Measurements from ENCODE around the gene CCT3. TPM values are rescaled to one million over a fixed set of nuclear protein-coding genes. Genes with fewer than 3 reads are reported as not detected.

CCT3 gene
- total and polyA plus RNA-seq, 10 of the 15 experiments (the other 5 are each of a cell fraction or from before 2014, with no cell fraction given): 319 to 585 (median 427) TPM

DNA sequence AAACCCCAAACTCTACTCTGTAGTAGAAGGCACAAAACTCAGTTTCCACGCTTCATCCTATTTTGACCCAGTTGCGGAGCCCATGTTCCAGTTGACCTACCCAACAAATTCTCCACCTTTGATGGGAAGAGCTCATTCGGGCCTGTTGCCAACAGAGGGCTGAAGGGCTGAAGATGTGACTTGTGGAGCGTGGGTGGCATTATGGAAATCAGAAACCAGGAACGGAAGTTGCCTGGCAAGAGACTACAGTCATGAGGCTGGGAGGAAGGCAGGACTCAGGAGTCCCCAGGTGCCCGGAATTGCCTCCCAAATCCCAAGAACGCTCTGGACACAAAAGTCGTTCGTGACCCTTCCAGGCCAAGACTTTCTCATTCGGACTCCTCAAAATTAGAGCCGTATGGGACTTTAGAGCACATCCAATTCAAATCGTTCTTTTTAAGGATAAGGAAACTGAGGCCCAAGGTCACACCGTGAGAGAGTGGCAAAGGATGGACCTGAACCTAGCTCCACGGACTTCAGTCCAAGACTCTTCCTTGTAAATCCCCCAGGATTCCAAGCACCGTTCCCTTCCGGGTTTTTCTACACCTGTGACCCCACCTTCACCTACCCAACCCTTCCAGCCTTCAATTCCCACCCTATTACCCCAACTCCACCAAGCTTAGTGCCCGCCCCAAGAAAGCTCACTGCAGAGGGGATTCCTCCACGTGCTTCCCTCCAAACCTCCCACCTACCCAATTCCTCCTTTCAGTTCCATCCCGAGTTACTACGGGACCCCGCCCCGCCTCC is 56.2 kb downstream of the CCT3 start (continued):
- peak; percentile 62 for TF ChIP-seq IKZF1 (conservative IDR thresholded peaks at IDR 0.05)
- TF ChIP-seq NR2C2 (IDR thresholded peaks at IDR 0.05; ENCODE audit: borderline replicate concordance, control insufficient read depth, insufficient read length, low read depth): no peak
- TF ChIP-seq, protein P1, sequence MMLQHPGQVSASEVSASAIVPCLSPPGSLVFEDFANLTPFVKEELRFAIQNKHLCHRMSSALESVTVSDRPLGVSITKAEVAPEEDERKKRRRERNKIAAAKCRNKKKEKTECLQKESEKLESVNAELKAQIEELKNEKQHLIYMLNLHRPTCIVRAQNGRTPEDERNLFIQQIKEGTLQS (IDR thresholded peaks at IDR 0.05; ENCODE audit: borderline replicate concordance, extremely low read depth, low read depth, low read length): no peak
- TF ChIP-seq NFXL1 (IDR thresholded peaks at IDR 0.05; ENCODE audit: borderline replicate concordance): no peak
- TF ChIP-seq JUND (IDR thresholded peaks at IDR 0.05; ENCODE audit: low read depth, low read length): no peak
- TF ChIP-seq CBX3 (IDR thresholded peaks at IDR 0.05; ENCODE audit: borderline replicate concordance, low read depth): no peak
- no peak for TF ChIP-seq CBX5 (IDR thresholded peaks at IDR 0.05; ENCODE audit: low read depth)
- no peak; the same call in 2 of the 3 replicates for TF ChIP-seq POU2F2 (IDR thresholded peaks at IDR 0.05; ENCODE audit: borderline replicate concordance, low read depth, low read length)
- TF ChIP-seq, protein P2, sequence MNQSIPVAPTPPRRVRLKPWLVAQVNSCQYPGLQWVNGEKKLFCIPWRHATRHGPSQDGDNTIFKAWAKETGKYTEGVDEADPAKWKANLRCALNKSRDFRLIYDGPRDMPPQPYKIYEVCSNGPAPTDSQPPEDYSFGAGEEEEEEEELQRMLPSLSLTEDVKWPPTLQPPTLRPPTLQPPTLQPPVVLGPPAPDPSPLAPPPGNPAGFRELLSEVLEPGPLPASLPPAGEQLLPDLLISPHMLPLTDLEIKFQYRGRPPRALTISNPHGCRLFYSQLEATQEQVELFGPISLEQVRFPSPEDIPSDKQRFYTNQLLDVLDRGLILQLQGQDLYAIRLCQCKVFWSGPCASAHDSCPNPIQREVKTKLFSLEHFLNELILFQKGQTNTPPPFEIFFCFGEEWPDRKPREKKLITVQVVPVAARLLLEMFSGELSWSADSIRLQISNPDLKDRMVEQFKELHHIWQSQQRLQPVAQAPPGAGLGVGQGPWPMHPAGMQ (IDR thresholded peaks at IDR 0.05; ENCODE audit: borderline replicate concordance): no peak
- TF ChIP-seq, protein P3, sequence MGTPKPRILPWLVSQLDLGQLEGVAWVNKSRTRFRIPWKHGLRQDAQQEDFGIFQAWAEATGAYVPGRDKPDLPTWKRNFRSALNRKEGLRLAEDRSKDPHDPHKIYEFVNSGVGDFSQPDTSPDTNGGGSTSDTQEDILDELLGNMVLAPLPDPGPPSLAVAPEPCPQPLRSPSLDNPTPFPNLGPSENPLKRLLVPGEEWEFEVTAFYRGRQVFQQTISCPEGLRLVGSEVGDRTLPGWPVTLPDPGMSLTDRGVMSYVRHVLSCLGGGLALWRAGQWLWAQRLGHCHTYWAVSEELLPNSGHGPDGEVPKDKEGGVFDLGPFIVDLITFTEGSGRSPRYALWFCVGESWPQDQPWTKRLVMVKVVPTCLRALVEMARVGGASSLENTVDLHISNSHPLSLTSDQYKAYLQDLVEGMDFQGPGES (IDR thresholded peaks at IDR 0.05): no peak
- no peak for TF ChIP-seq YY1 (IDR thresholded peaks at IDR 0.05; ENCODE audit: low read depth, low read length)
- TF ChIP-seq RFX5 (IDR thresholded peaks at IDR 0.05; ENCODE audit: low read depth, low read length): no peak
- TF ChIP-seq ZNF217 (IDR thresholded peaks at IDR 0.05): no peak
- TF ChIP-seq, protein P4, sequence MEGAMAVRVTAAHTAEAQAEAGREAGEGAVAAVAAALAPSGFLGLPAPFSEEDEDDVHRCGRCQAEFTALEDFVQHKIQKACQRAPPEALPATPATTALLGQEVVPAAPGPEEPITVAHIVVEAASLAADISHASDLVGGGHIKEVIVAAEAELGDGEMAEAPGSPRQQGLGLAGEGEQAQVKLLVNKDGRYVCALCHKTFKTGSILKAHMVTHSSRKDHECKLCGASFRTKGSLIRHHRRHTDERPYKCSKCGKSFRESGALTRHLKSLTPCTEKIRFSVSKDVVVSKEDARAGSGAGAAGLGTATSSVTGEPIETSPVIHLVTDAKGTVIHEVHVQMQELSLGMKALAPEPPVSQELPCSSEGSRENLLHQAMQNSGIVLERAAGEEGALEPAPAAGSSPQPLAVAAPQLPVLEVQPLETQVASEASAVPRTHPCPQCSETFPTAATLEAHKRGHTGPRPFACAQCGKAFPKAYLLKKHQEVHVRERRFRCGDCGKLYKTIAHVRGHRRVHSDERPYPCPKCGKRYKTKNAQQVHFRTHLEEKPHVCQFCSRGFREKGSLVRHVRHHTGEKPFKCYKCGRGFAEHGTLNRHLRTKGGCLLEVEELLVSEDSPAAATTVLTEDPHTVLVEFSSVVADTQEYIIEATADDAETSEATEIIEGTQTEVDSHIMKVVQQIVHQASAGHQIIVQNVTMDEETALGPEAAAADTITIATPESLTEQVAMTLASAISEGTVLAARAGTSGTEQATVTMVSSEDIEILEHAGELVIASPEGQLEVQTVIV (IDR thresholded peaks at IDR 0.05; ENCODE audit: borderline replicate concordance, partially characterized antibody): no peak
- peak; percentile 16; the same call in 1 of the 2 replicates for TF ChIP-seq TAF1 (IDR thresholded peaks at IDR 0.05; ENCODE audit: borderline replicate concordance, low read depth, low read length)
- TF ChIP-seq, protein P5, sequence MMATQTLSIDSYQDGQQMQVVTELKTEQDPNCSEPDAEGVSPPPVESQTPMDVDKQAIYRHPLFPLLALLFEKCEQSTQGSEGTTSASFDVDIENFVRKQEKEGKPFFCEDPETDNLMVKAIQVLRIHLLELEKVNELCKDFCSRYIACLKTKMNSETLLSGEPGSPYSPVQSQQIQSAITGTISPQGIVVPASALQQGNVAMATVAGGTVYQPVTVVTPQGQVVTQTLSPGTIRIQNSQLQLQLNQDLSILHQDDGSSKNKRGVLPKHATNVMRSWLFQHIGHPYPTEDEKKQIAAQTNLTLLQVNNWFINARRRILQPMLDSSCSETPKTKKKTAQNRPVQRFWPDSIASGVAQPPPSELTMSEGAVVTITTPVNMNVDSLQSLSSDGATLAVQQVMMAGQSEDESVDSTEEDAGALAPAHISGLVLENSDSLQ (IDR thresholded peaks at IDR 0.05): no peak
- TF ChIP-seq SUZ12 (IDR thresholded peaks at IDR 0.05; ENCODE audit: unreplicated experiment): no peak
- TF ChIP-seq SP1 (IDR thresholded peaks at IDR 0.05; ENCODE audit: low read depth, low read length): no peak
- no peak for TF ChIP-seq RAD21 (IDR thresholded peaks at IDR 0.05; ENCODE audit: insufficient read depth, low read depth, low read length)
- TF ChIP-seq JUNB (IDR thresholded peaks at IDR 0.05): no peak
- TF ChIP-seq POLR2A (IDR thresholded peaks at IDR 0.05; ENCODE audit: low read depth, low read length): peak; percentile 19; the same call in 1 of the 2 replicates
- no peak for TF ChIP-seq ZZZ3 (IDR thresholded peaks at IDR 0.05; ENCODE audit: control insufficient read depth, insufficient read length, low read depth)

Measured in GM12878 (cell line).